T-cell (primary cell): Measurements from ENCODE around the gene IPO13. TPM values are rescaled to one million over a fixed set of nuclear protein-coding genes. Genes with fewer than 3 reads are reported as not detected.

Source experiments
- ATAC-seq, 4 experiments: fragments of 200-7000 bp in 3 of 4; fragments of 150-1000 bp in 1 of 4; cut with Tn5 transposase; replicated peaks in 1 of 4; 1 replicate in 3 of 4; 2 replicates in 1 of 4; pipeline ENCODE4 v1.10.0; 2021; ENCODE audit warnings: moderate library complexity in 3 of 4, mild to moderate bottlenecking in 2 of 4, moderate number of reproducible peaks in 1 of 4
- CTCF ChIA-PET, 2 donors: fragments of 300-600 bp; sonication (Branson Sonifier 250); formaldehyde crosslinking; loops; one replicate each; lab custom pipeline; 2022; ENCODE audit warnings: antibody characterized with exemption in 2 of 2; lab: Charles Lee
- POLR2A ChIA-PET, 2 donors: fragments of 300-600 bp; sonication (Branson Sonifier 250); formaldehyde crosslinking; loops; one replicate each; lab custom pipeline; 2022; ENCODE audit warnings: antibody characterized with exemption in 2 of 2; lab: Charles Lee
- DNase-seq, 35 experiments: peaks; one replicate each; pipeline versions ENCODE4 v3.0.0 to v3.0.0-alpha.2; 2013 to 2023
- H3K27ac ChIP-seq: one replicate; pipeline ENCODE4 v1.5.1; 2013; ENCODE audit warnings: low read length
- H3K27me3 ChIP-seq, 2 experiments: replicated peaks in 1 of 2; 1 replicate in 1 of 2; 2 replicates in 1 of 2; pipeline versions ENCODE4 v1.6.1 to v1.7.0; 2013; ENCODE audit warnings: low read length in 1 of 2, mixed read lengths in 1 of 2; ENCODE audit not compliant: control insufficient read depth in 2 of 2, insufficient read depth in 2 of 2; ENCODE audit errors: extremely low read depth in 1 of 2
- H3K36me3 ChIP-seq, 2 donors: 1 replicate in 1 of 2; 2 replicates in 1 of 2; pipeline versions ENCODE4 v1.6.1 to v1.7.0; 2013; ENCODE audit warnings: low read length in 1 of 2; ENCODE audit not compliant: control insufficient read depth in 2 of 2, insufficient read depth in 1 of 2; ENCODE audit errors: extremely low read depth in 1 of 2
- H3K4me1 ChIP-seq, 2 experiments: 1 replicate in 1 of 2; 2 replicates in 1 of 2; pipeline versions ENCODE4 v1.6.1 to v1.7.0; 2013; ENCODE audit warnings: low read length in 2 of 2, mixed read lengths in 1 of 2; ENCODE audit not compliant: insufficient read depth in 2 of 2, control insufficient read depth in 1 of 2; ENCODE audit errors: extremely low read depth in 1 of 2
- H3K4me3 ChIP-seq, 2 donors: 1 replicate in 1 of 2; 2 replicates in 1 of 2; pipeline versions ENCODE4 v1.5.1 to v1.7.0; 2013; ENCODE audit warnings: mild to moderate bottlenecking in 2 of 2, low read length in 1 of 2, moderate library complexity in 1 of 2; ENCODE audit not compliant: control insufficient read depth in 1 of 2; ENCODE audit errors: extremely low read depth in 1 of 2
- H3K9me3 ChIP-seq: 2 replicates; pipeline ENCODE4 v1.7.0; 2013
- H3K27ac Mint-ChIP-seq, 2 donors: one replicate each; pipeline ENCODE4 v1.8.0; 2020 to 2021; ENCODE audit warnings: mild to moderate bottlenecking in 2 of 2, mixed read lengths in 2 of 2
- H3K27me3 Mint-ChIP-seq, 2 donors: one replicate each; pipeline ENCODE4 v1.8.0; 2021 to 2022; ENCODE audit warnings: mixed read lengths in 2 of 2
- H3K36me3 Mint-ChIP-seq: one replicate; pipeline ENCODE4 v1.8.0; 2021; ENCODE audit warnings: mixed read lengths
- H3K4me1 Mint-ChIP-seq, 3 donors: one replicate each; pipeline ENCODE4 v1.8.0; 2020 to 2022; ENCODE audit warnings: mixed read lengths in 3 of 3, mild to moderate bottlenecking in 1 of 3
- H3K4me3 Mint-ChIP-seq, 3 donors: one replicate each; pipeline ENCODE4 v1.8.0; 2020 to 2022; ENCODE audit warnings: mild to moderate bottlenecking in 3 of 3, mixed read lengths in 3 of 3, moderate library complexity in 3 of 3
- H3K9me3 Mint-ChIP-seq, 3 donors: one replicate each; pipeline ENCODE4 v1.8.0; 2020 to 2022; ENCODE audit warnings: mixed read lengths in 3 of 3
- WGBS: methylation state at CpG from one replicate; pipeline ENCODE4 v1.1.5; 2013; ENCODE audit warnings: missing lambda C conversion rate; ENCODE audit not compliant: insufficient coverage; 5-methylcytosine and 5-hydroxymethylcytosine counted together
- total RNA-seq, 35 experiments: library from RNA in 6 of 35; stranded (reverse) in 6 of 35; fragments of 120-200 nt in 1 of 35; gene quantifications; one replicate each; pipeline versions ENCODE4 v1.2.1 to v1.2.4 and lab custom pipeline; 2013 to 2026

IPO13 gene
- total RNA-seq, 5 donors from 2014 or later (not counting 1 experiment from before 2014, with no cell fraction given) = 15.3 to 24.3 (median 22.1) TPM

DNA sequence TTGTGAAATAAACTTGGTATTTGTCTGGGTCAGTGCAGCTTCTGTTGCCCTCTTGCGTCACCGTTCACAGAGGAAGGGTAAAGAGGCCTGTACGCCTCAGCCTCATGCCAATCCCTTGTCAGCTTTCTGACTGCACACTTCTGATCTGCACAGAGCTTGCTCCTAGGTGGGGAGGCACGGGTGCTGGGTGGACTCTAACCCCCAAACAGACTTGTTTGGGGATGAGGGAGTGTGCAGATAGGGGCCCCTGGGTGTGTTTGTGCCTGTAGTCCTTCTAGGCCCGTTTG is 31.5 kb downstream of the IPO13 start:
- ATAC-seq (no peak), DNase-seq (no peak)
- Histone ChIP-seq H3K4me1 (peaks cover 13 to 48% of the 10 kb centered on the region in 2 experiments), H3K4me3 (no peak overlapping the region), H3K27ac (no peak overlapping the region), H3K9me3 (no peaks in the 10 kb centered on the region), H3K27me3 (peaks cover 0 to 28% of the 10 kb centered on the region in 2 experiments), H3K36me3 (peaks cover 3 to 25% of the 10 kb centered on the region in 2 donors)
- H3K36me3 Mint-ChIP-seq = peaks cover 20% of the 10 kb centered on the region
- ChIA-PET POLR2A (no interaction called here), CTCF (no interaction called here)
- peaks cover 0 to 5% of the 10 kb centered on the region in 2 donors for H3K27me3 Mint-ChIP-seq
- H3K27ac Mint-ChIP-seq = no peak overlapping the region
- H3K4me1 Mint-ChIP-seq = peaks cover 39 to 54% (median 51%) of the 10 kb centered on the region in 3 donors
- WGBS = 85% methylated on average over 2 of the region's 5 CpGs
- no peaks in the 10 kb centered on the region for H3K9me3 Mint-ChIP-seq
- H3K4me3 Mint-ChIP-seq = peak overlapping the region; percentile 73 to 88 (median 76)

DNA sequence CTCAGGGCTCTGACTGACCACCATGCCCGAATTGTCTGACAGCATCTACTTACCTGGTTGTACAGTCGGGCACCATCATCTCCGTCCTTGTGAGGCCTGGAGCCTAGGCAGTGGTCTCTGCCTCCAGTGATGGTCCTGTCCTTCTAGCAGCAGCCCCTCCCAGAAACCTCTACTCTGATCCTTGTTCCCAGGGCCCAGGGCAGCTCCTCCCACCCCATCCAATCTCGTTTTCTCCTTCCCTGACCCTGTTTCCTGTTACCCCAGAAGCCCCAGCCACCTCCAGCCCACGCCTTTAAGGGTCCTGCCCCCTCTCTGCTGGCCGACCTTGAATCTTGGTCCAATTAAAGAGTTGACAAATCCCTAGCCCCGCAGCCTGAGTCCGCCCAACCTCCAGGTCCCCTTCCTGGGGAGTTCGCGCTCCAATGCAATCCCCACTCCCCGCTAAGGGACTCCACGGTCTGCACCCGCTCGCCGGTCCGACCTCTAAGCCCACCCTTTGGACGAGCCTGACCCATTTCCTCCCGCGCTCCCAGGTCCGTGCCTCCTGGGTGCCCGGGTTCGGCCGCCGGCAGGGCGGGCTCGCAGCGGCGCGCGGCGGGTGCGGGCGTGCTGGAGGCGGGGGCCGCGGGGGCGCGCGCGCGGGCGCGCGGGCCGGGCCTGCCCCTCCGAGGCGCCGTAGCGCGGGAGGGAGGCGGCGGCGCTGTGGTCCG is 32.0 kb downstream of the IPO13 start, which contains the start of gene B4GALT2:
Gene B4GALT2, plus strand, starts transcription at position 660 of the 710 bp plus-strand sequence. CDS start 1,951 bp downstream, outside the sequence.
- Histone ChIP-seq H3K9me3 (no peaks in the 10 kb centered on the region), H3K4me1 (peaks cover 12 to 46% of the 10 kb centered on the region in 2 experiments), H3K4me3 (peak within 1 kb of the TSS; percentile 40 to 60), H3K27ac (no peak within 1 kb of the TSS), H3K27me3 (peaks cover 0 to 28% of the 10 kb centered on the region in 2 experiments), H3K36me3 (peaks cover 3 to 25% of the 10 kb centered on the region in 2 donors)
- ChIA-PET CTCF (no interaction called here), POLR2A (no interaction called here)
- ATAC-seq = no peak
- Mint-ChIP-seq H3K36me3 (peaks cover 20% of the 10 kb centered on the region), H3K4me1 (peaks cover 34 to 49% (median 49%) of the 10 kb centered on the region in 3 donors), H3K9me3 (no peaks in the 10 kb centered on the region), H3K27ac (peak within 1 kb of the TSS; percentile 40 to 49), H3K4me3 (peak within 1 kb of the TSS; percentile 76 to 90 (median 88)), H3K27me3 (peaks cover 0 to 5% of the 10 kb centered on the region in 2 donors)
- peak in 9 of 35 experiments; percentile 12 to 50 (median 21) for DNase-seq
- WGBS = 9% methylated on average over 43 of the region's 54 CpGs

DNA sequence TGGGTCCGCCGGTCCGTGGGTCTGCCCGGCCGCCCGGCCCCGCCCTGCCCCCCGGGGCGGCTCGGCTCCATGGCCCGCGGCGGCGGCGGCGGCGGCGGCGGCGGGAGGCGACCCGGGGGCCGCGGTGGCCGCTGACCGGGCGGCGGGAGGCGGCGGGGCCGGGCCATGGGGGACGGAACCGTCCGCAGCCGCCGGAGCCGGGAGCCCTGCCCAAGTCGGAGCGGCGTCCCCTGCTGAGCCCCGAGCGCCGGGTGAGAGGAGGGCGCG is 32.4 kb downstream of the IPO13 start:
- Mint-ChIP-seq H3K4me3 (peak overlapping the region in 1 of 3 donors; percentile 79), H3K27ac (no peak overlapping the region), H3K27me3 (peaks cover 0 to 5% of the 10 kb centered on the region in 2 donors), H3K4me1 (peaks cover 29 to 44% (median 44%) of the 10 kb centered on the region in 3 donors), H3K36me3 (peaks cover 20% of the 10 kb centered on the region), H3K9me3 (no peaks in the 10 kb centered on the region)
- Histone ChIP-seq H3K4me3 (peak overlapping the region in 1 of 2 donors; percentile 24), H3K9me3 (no peaks in the 10 kb centered on the region), H3K4me1 (peaks cover 10 to 41% of the 10 kb centered on the region in 2 experiments), H3K36me3 (peaks cover 3 to 25% of the 10 kb centered on the region in 2 donors), H3K27ac (no peak overlapping the region), H3K27me3 (peaks cover 0 to 28% of the 10 kb centered on the region in 2 experiments)
- WGBS = under 1% methylated on average over 45 of the region's 45 CpGs
- DNase-seq (no peak), ATAC-seq (no peak)
- ChIA-PET POLR2A (no interaction called here), CTCF (no interaction called here)

DNA sequence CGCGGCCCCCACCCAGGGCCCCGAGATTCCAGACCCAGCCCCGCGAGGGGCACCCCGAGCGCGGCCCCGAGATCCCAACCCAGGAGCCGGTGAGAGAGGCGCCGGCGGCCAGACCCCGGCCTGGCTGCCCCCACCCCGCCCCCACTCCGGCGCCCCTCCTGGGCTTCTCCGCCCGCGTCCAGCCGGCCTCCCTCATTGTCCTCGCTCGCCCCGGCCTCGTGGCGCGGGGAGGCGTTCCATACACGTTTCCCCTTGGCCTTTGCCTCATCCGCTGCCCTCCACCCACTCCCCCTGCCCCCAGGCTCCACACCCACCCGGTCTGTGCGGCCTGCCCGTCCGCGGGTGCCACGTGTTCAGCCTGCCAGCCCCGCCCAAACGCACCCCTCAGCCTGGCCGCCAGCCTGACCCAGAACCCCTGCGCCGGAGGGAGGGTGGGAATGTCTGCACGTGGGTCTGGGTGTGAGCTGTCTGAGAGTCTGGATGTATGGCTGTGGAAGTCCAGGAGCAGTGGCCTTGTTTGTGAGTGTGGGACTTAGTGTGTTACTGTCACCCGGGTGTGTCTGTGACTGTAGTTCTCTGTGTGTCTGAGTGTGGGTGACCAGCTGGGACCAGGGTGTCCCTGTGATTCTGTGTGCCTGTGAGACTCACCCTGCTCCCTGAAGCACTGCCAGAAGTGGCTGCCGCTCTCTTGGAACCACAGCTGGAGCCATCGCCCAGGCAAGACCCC is 32.9 kb downstream of the IPO13 start:
- Histone ChIP-seq H3K9me3 (no peaks in the 10 kb centered on the region), H3K4me1 (peaks cover 10 to 39% of the 10 kb centered on the region in 2 experiments), H3K27ac (no peak overlapping the region), H3K27me3 (peaks cover 0 to 28% of the 10 kb centered on the region in 2 experiments), H3K4me3 (peak overlapping the region; percentile 24 to 25), H3K36me3 (peaks cover 3 to 25% of the 10 kb centered on the region in 2 donors)
- H3K27ac Mint-ChIP-seq = peak overlapping the region; percentile 40 to 45
- WGBS = 8% methylated on average over 29 of the region's 45 CpGs
- peak overlapping the region; percentile 76 to 86 (median 79) for H3K4me3 Mint-ChIP-seq
- peaks cover 0 to 5% of the 10 kb centered on the region in 2 donors for H3K27me3 Mint-ChIP-seq
- ChIA-PET CTCF (no interaction called here), POLR2A (no interaction called here)
- no peaks in the 10 kb centered on the region for H3K9me3 Mint-ChIP-seq
- ATAC-seq (no peak), DNase-seq (peak in 1 of 35 experiments; percentile 28)
- peaks cover 20% of the 10 kb centered on the region for H3K36me3 Mint-ChIP-seq
- H3K4me1 Mint-ChIP-seq = peaks cover 25 to 42% (median 41%) of the 10 kb centered on the region in 3 donors

DNA sequence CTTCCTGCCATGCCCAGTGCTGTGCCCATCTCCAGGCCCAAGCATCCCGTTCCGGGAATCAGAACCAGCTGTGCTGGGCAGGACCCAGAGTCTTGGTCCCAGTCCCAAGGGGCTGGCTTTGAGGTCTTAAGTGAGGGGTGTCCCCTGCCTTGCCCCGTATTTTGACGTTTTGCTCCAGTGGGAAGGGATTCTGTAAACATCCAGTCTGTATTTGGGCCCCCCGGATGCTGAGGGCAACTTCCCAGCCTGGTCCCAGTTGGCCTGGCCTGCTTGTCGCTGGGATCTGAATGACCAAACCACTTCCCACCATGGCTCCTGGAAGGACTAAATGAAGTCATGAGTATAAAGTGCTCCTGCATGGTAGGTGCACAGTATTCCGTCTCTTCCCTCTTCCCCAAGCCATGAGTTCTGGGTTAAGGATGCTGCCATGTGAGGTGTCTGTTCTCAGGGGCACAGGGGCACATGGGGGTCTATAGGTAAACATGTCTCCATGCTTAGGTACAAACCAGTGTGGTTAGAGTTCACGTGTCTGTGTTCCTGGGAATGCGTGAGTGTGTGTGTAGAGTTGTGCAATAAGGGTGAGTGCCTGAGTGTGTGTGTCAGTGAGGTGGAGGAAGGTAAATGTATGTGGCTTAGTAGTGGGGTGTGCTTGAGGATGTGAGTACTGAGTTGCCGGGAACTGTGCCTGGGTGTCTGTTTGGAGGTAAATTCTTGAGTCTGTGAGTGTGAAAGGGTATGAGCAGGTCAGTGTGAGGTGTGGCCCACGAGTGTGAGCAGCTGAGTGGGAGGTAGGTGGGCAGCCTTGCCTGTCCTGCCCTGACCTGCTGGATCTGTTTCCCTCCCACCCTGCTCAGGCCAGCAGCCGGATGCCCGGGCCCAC is 33.7 kb downstream of the IPO13 start:
- H3K4me3 Mint-ChIP-seq = peak overlapping the region; percentile 76 to 86 (median 79)
- CTCF ChIA-PET = no interaction called here

DNA sequence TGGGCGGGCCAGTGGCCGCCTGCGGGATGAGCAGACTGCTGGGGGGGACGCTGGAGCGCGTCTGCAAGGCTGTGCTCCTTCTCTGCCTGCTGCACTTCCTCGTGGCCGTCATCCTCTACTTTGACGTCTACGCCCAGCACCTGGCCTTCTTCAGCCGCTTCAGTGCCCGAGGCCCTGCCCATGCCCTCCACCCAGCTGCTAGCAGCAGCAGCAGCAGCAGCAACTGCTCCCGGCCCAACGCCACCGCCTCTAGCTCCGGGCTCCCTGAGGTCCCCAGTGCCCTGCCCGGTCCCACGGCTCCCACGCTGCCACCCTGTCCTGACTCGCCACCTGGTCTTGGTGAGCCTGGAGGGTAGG is 34.4 kb downstream of the IPO13 start:
- Histone ChIP-seq H3K27me3 (peaks cover 0 to 28% of the 10 kb centered on the region in 2 experiments), H3K27ac (no peak overlapping the region), H3K36me3 (peaks cover 3 to 23% of the 10 kb centered on the region in 2 donors), H3K9me3 (no peaks in the 10 kb centered on the region), H3K4me1 (peaks cover 5 to 28% of the 10 kb centered on the region in 2 experiments), H3K4me3 (no peak overlapping the region)
- Mint-ChIP-seq H3K4me1 (peaks cover 20 to 35% (median 35%) of the 10 kb centered on the region in 3 donors), H3K36me3 (peaks cover 20% of the 10 kb centered on the region), H3K27me3 (peaks cover 0 to 5% of the 10 kb centered on the region in 2 donors), H3K4me3 (peak overlapping the region in 1 of 3 donors; percentile 79), H3K27ac (no peak overlapping the region), H3K9me3 (no peaks in the 10 kb centered on the region)
- ChIA-PET POLR2A (no interaction called here), CTCF (no interaction called here)
- no peak for DNase-seq
- ATAC-seq = no peak
- whole genome bisulfite sequencing = 93% methylated on average over 19 of the region's 20 CpGs

More for the DNA sequence above, 33.7 kb downstream of the IPO13 start:
- DNase-seq (no peak), ATAC-seq (no peak)
- Histone ChIP-seq H3K27me3 (peaks cover 0 to 28% of the 10 kb centered on the region in 2 experiments), H3K36me3 (peaks cover 3 to 25% of the 10 kb centered on the region in 2 donors), H3K27ac (no peak overlapping the region), H3K4me3 (no peak overlapping the region), H3K4me1 (peaks cover 10 to 34% of the 10 kb centered on the region in 2 experiments), H3K9me3 (no peaks in the 10 kb centered on the region)
- Mint-ChIP-seq H3K27ac (peak overlapping the region in 1 of 2 donors; percentile 2), H3K9me3 (no peaks in the 10 kb centered on the region), H3K36me3 (peaks cover 20% of the 10 kb centered on the region), H3K27me3 (peaks cover 0 to 5% of the 10 kb centered on the region in 2 donors), H3K4me1 (peaks cover 25 to 41% (median 41%) of the 10 kb centered on the region in 3 donors)
- POLR2A ChIA-PET = no interaction called here
- WGBS = 84% methylated on average over 9 of the region's 13 CpGs
